ENCODE results near the gene DUOXA2. TPM values are rescaled to one million over a fixed set of nuclear protein-coding genes. Genes with fewer than 3 reads are reported as not detected.

Gene DUOXA2
- total RNA-seq, 1 donor from 2014 or later, result not detected

GRCh38 chr15:45148076-45149059, 34.2 kb downstream of the DUOXA2 start:
- Histone ChIP-seq H3K27me3 (ENCODE audit: control insufficient read depth, insufficient read depth, low read length) (no peaks in the 10 kb centered on the region), H3K4me3 (ENCODE audit: low read depth, low read length) (no peak overlapping the region), H3K36me3 (ENCODE audit: control insufficient read depth, insufficient read depth, low read length) (peaks cover 34% of the 10 kb centered on the region)
- no peak for FAIRE-seq
- no peak for TF ChIP-seq CTCF (IDR thresholded peaks at IDR 0.05; ENCODE audit: insufficient read depth, low read length, severe bottlenecking)
- peak; percentile 52 for DNase-seq (ENCODE audit: low read depth)

GRCh38 chr15:45149060-45149459, 34.9 kb downstream of the DUOXA2 start:
- H3K27me3 ChIP-seq (ENCODE audit: control insufficient read depth, insufficient read depth, low read length), result no peaks in the 10 kb centered on the region
- no peak for DNase-seq (ENCODE audit: low read depth)
- no peak overlapping the region for H3K4me3 ChIP-seq (ENCODE audit: low read depth, low read length)
- no peak for FAIRE-seq
- no peak for TF ChIP-seq CTCF (IDR thresholded peaks at IDR 0.05; ENCODE audit: insufficient read depth, low read length, severe bottlenecking)
- H3K36me3 ChIP-seq (ENCODE audit: control insufficient read depth, insufficient read depth, low read length), result peaks cover 34% of the 10 kb centered on the region

GRCh38 chr15:45150481-45150880, 36.4 kb downstream of the DUOXA2 start:
- peaks cover 27% of the 10 kb centered on the region for H3K36me3 ChIP-seq (ENCODE audit: control insufficient read depth, insufficient read depth, low read length)
- H3K27me3 ChIP-seq (ENCODE audit: control insufficient read depth, insufficient read depth, low read length), result no peaks in the 10 kb centered on the region
- no peak for DNase-seq (ENCODE audit: low read depth)
- FAIRE-seq, result peak; percentile 47
- H3K4me3 ChIP-seq (ENCODE audit: low read depth, low read length), result no peak overlapping the region
- no peak for TF ChIP-seq CTCF (IDR thresholded peaks at IDR 0.05; ENCODE audit: insufficient read depth, low read length, severe bottlenecking)

GRCh38 chr15:45150997-45151396, 36.9 kb downstream of the DUOXA2 start:
- FAIRE-seq, result no peak
- DNase-seq (ENCODE audit: low read depth), result no peak
- Histone ChIP-seq H3K27me3 (ENCODE audit: control insufficient read depth, insufficient read depth, low read length) (no peaks in the 10 kb centered on the region), H3K36me3 (ENCODE audit: control insufficient read depth, insufficient read depth, low read length) (peaks cover 30% of the 10 kb centered on the region), H3K4me3 (ENCODE audit: low read depth, low read length) (no peak overlapping the region)
- no peak for TF ChIP-seq CTCF (IDR thresholded peaks at IDR 0.05; ENCODE audit: insufficient read depth, low read length, severe bottlenecking)

GRCh38 chr15:45151998-45152828, 38.1 kb downstream of the DUOXA2 start:
- DNase-seq (ENCODE audit: low read depth) (no peak), FAIRE-seq (no peak)
- H3K27me3 ChIP-seq (ENCODE audit: control insufficient read depth, insufficient read depth, low read length), result no peaks in the 10 kb centered on the region
- peaks cover 28% of the 10 kb centered on the region for H3K36me3 ChIP-seq (ENCODE audit: control insufficient read depth, insufficient read depth, low read length)
- no peak overlapping the region for H3K4me3 ChIP-seq (ENCODE audit: low read depth, low read length)
- TF ChIP-seq CTCF (IDR thresholded peaks at IDR 0.05; ENCODE audit: insufficient read depth, low read length, severe bottlenecking), result no peak

All from bronchial epithelial cell (primary cell).